Ascending aorta (tissue), 2 donors: ENCODE results near the gene RAD51B. TPM values are rescaled to one million over a fixed set of nuclear protein-coding genes. Genes with fewer than 3 reads are reported as not detected.

Experiments used
- DNase-seq, 2 donors: peaks; one replicate each; pipeline ENCODE4 v3.0.0-alpha.2; 2019; ENCODE audit warnings: low spot score in 2 of 2
- H3K27ac ChIP-seq, 2 donors: fragments of 200-600 bp; sonication (generic); one replicate each; pipeline ENCODE4 v1.5.1; 2016 to 2017; ENCODE audit warnings: mild to moderate bottlenecking in 1 of 2
- H3K27me3 ChIP-seq: fragments of 200-600 bp; sonication (generic); one replicate; pipeline ENCODE4 v1.5.1; 2017
- H3K36me3 ChIP-seq, 2 donors: fragments of 200-600 bp; sonication (generic); one replicate each; pipeline ENCODE4 v1.5.1; 2016
- H3K4me1 ChIP-seq, 2 donors: fragments of 200-600 bp; sonication (generic); one replicate each; pipeline ENCODE4 v1.5.1; 2016 to 2017; ENCODE audit warnings: mild to moderate bottlenecking in 1 of 2
- H3K4me3 ChIP-seq, 2 donors: fragments of 200-600 bp; sonication (generic); one replicate each; pipeline ENCODE4 v1.5.1; 2016 to 2017; ENCODE audit warnings: mild to moderate bottlenecking in 1 of 2
- H3K9me3 ChIP-seq, 2 donors: fragments of 200-600 bp; sonication (generic); one replicate each; pipeline ENCODE4 v1.5.1; 2016
- CTCF ChIP-seq, 3 experiments: fragments of 200-600 bp in 2 of 3; fragments of 450-650 bp in 1 of 3; sonication (generic) in 2 of 3; IDR thresholded peaks; one replicate each; pipeline ENCODE4 v1.5.1; 2016 to 2019; ENCODE audit warnings: antibody characterized with exemption in 3 of 3, mild to moderate bottlenecking in 1 of 3, moderate library complexity in 1 of 3
- intact Hi-C: fragments of 100-400 bp; cut with DNase I; formaldehyde crosslinking; loops from one replicate; pipeline ENCODE4 v1.15.1; 2023
- total RNA-seq: library from RNA; depleted of rRNA; stranded (reverse); fragments of >200 nt; gene quantifications from one replicate; pipeline ENCODE4 v1.1.0, GENCODE V29; 2016

RAD51B gene
- total RNA-seq, 1 donor from 2014 or later = not detected

- H3K27ac ChIP-seq = peak overlapping the region; percentile 75 to 83
- H3K36me3 ChIP-seq = no peaks in the 10 kb centered on the region
- intact Hi-C loops = loop anchor here (5.0 kb wide), 1 partner anchor 43 kb away; no protein-coding TSS in a partner anchor
- no peaks in the 10 kb centered on the region for H3K9me3 ChIP-seq
- H3K27me3 ChIP-seq = no peaks in the 10 kb centered on the region
- peaks cover 13 to 46% of the 10 kb centered on the region in 2 donors for H3K4me1 ChIP-seq
- no peak for TF ChIP-seq CTCF (IDR thresholded peaks at IDR 0.05)
- DNase-seq = peak; percentile 39 to 86
- no peak overlapping the region for H3K4me3 ChIP-seq
Measured at GRCh38 chr14:68510201-68511128, 690.9 kb downstream of the RAD51B start.

GRCh38 chr14:68511129-68512047, 691.8 kb downstream of the RAD51B start:
- no peak overlapping the region for H3K4me3 ChIP-seq
- intact Hi-C loops = loop anchor here (5.0 kb wide), 1 partner anchor 44 kb away; no protein-coding TSS in a partner anchor
- H3K9me3 ChIP-seq = no peaks in the 10 kb centered on the region
- peak overlapping the region; percentile 75 to 83 for H3K27ac ChIP-seq
- peaks cover 9 to 38% of the 10 kb centered on the region in 2 donors for H3K4me1 ChIP-seq
- DNase-seq = no peak
- no peaks in the 10 kb centered on the region for H3K27me3 ChIP-seq
- H3K36me3 ChIP-seq = no peaks in the 10 kb centered on the region
- TF ChIP-seq CTCF (IDR thresholded peaks at IDR 0.05) = no peak

- no peak for DNase-seq
- H3K4me3 ChIP-seq = no peak overlapping the region
- H3K27me3 ChIP-seq = no peaks in the 10 kb centered on the region
- intact Hi-C loops = loop anchor here (5.0 kb wide), 1 partner anchor 45 kb away; no protein-coding TSS in a partner anchor
- H3K9me3 ChIP-seq = no peaks in the 10 kb centered on the region
- peak overlapping the region in 1 of 2 donors; percentile 83 for H3K27ac ChIP-seq
- peaks cover 8 to 35% of the 10 kb centered on the region in 2 donors for H3K4me1 ChIP-seq
- H3K36me3 ChIP-seq = no peaks in the 10 kb centered on the region
- TF ChIP-seq CTCF (IDR thresholded peaks at IDR 0.05) = no peak
Measured at GRCh38 chr14:68512088-68512487, 692.5 kb downstream of the RAD51B start.

GRCh38 chr14:68513137-68513536, 693.6 kb downstream of the RAD51B start:
- no peak overlapping the region for H3K4me3 ChIP-seq
- intact Hi-C loops = loop anchor here (5.0 kb wide), 1 partner anchor 46 kb away; no protein-coding TSS in a partner anchor
- no peaks in the 10 kb centered on the region for H3K36me3 ChIP-seq
- H3K4me1 ChIP-seq = peaks cover 8 to 38% of the 10 kb centered on the region in 2 donors
- H3K9me3 ChIP-seq = no peaks in the 10 kb centered on the region
- H3K27me3 ChIP-seq = no peaks in the 10 kb centered on the region
- no peak for DNase-seq
- TF ChIP-seq CTCF (IDR thresholded peaks at IDR 0.05) = no peak
- no peak overlapping the region for H3K27ac ChIP-seq

GRCh38 chr14:68513838-68514607, 694.4 kb downstream of the RAD51B start:
- TF ChIP-seq CTCF (IDR thresholded peaks at IDR 0.05) = no peak
- DNase-seq = no peak
- Histone ChIP-seq H3K4me1 (peaks cover 11 to 45% of the 10 kb centered on the region in 2 donors), H3K4me3 (no peak overlapping the region), H3K9me3 (no peaks in the 10 kb centered on the region), H3K27ac (no peak overlapping the region), H3K36me3 (no peaks in the 10 kb centered on the region), H3K27me3 (no peaks in the 10 kb centered on the region)
- intact Hi-C loops = loop anchor here (5.0 kb wide), 1 partner anchor 47 kb away; no protein-coding TSS in a partner anchor
